HEK293 (cell line): ENCODE measurements around the gene ADAMTSL4.

Source experiments
- GLIS2 ChIP-seq: fragments of 450-650 bp; formaldehyde crosslinking; IDR thresholded peaks from 2 replicates; pipeline ENCODE4 v1.5.1; 2016; ENCODE audit warnings: missing biosample characterization, missing genetic modification characterization
- OSR2 ChIP-seq: fragments of 450-650 bp; formaldehyde crosslinking; IDR thresholded peaks from 2 replicates; pipeline ENCODE4 v1.5.1; 2016; ENCODE audit warnings: missing biosample characterization, missing genetic modification characterization
- SALL2 ChIP-seq: fragments of 450-650 bp; formaldehyde crosslinking; IDR thresholded peaks from 2 replicates; pipeline ENCODE4 v1.5.0; 2017; ENCODE audit warnings: missing biosample characterization, mild to moderate bottlenecking, missing genetic modification characterization, borderline replicate concordance
- TRIM28 ChIP-seq: IDR thresholded peaks from 2 replicates; pipeline ENCODE4 v1.6.1; 2011; ENCODE audit warnings: low read length, control low read depth, borderline replicate concordance
- ZBTB20 ChIP-seq: fragments of 450-650 bp; formaldehyde crosslinking; IDR thresholded peaks from 2 replicates; pipeline ENCODE4 v1.5.1; 2016; ENCODE audit warnings: missing biosample characterization, missing genetic modification characterization
- ZBTB8A ChIP-seq: fragments of 450-650 bp; formaldehyde crosslinking; IDR thresholded peaks from 2 replicates; pipeline ENCODE4 v1.5.1; 2016; ENCODE audit warnings: missing biosample characterization, missing genetic modification characterization
- ZFHX2 ChIP-seq: fragments of 450-650 bp; formaldehyde crosslinking; conservative IDR thresholded peaks from 2 replicates; pipeline ENCODE4 v1.5.1; 2016; ENCODE audit warnings: missing biosample characterization, missing genetic modification characterization
- ZNF138 ChIP-seq: fragments of 450-650 bp; formaldehyde crosslinking; IDR thresholded peaks from 2 replicates; pipeline ENCODE4 v1.5.1; 2016; ENCODE audit warnings: missing biosample characterization, missing genetic modification characterization, borderline replicate concordance
- ZNF140 ChIP-seq: fragments of 450-650 bp; formaldehyde crosslinking; IDR thresholded peaks from 2 replicates; pipeline ENCODE4 v1.5.1; 2016; ENCODE audit warnings: missing biosample characterization, missing genetic modification characterization
- ZNF19 ChIP-seq: fragments of 450-650 bp; formaldehyde crosslinking; IDR thresholded peaks from 2 replicates; pipeline ENCODE4; 2016; ENCODE audit warnings: missing biosample characterization, missing genetic modification characterization, low read depth
- ZNF23 ChIP-seq: fragments of 450-650 bp; formaldehyde crosslinking; IDR thresholded peaks from 2 replicates; pipeline ENCODE4 v1.5.1; 2016; ENCODE audit warnings: missing biosample characterization, missing genetic modification characterization, borderline replicate concordance
- ZNF24 ChIP-seq: fragments of 450-650 bp; formaldehyde crosslinking; IDR thresholded peaks from 2 replicates; pipeline ENCODE4 v1.5.1; 2016; ENCODE audit warnings: missing biosample characterization, missing genetic modification characterization
- ZNF354C ChIP-seq: fragments of 450-650 bp; formaldehyde crosslinking; IDR thresholded peaks from 2 replicates; pipeline ENCODE4 v1.5.1; 2016; ENCODE audit warnings: missing biosample characterization, missing genetic modification characterization, low read depth, borderline replicate concordance
- ZNF433 ChIP-seq: fragments of 450-650 bp; formaldehyde crosslinking; IDR thresholded peaks from 2 replicates; pipeline ENCODE4 v1.5.1; 2016; ENCODE audit warnings: missing biosample characterization, missing genetic modification characterization, low read depth
- ZNF488 ChIP-seq: fragments of 450-650 bp; formaldehyde crosslinking; IDR thresholded peaks from 2 replicates; pipeline ENCODE4 v1.5.1; 2016; ENCODE audit warnings: missing biosample characterization, missing genetic modification characterization
- ZNF501 ChIP-seq: fragments of 450-650 bp; formaldehyde crosslinking; IDR thresholded peaks from 2 replicates; pipeline ENCODE4 v1.5.1; 2016; ENCODE audit warnings: missing biosample characterization, missing genetic modification characterization
- ZNF510 ChIP-seq: fragments of 450-650 bp; formaldehyde crosslinking; IDR thresholded peaks from 2 replicates; pipeline ENCODE4 v1.5.1; 2018; ENCODE audit warnings: mild to moderate bottlenecking, missing genetic modification characterization, missing biosample characterization; ENCODE audit not compliant: insufficient replicate concordance
- ZNF558 ChIP-seq: fragments of 450-650 bp; formaldehyde crosslinking; IDR thresholded peaks from 2 replicates; pipeline ENCODE4 v1.5.1; 2016; ENCODE audit warnings: missing biosample characterization, missing genetic modification characterization
- ZNF654 ChIP-seq: fragments of 450-650 bp; formaldehyde crosslinking; IDR thresholded peaks from 2 replicates; pipeline ENCODE4 v1.5.1; 2016; ENCODE audit warnings: low read depth, missing biosample characterization, missing genetic modification characterization
- ZNF670 ChIP-seq: fragments of 450-650 bp; formaldehyde crosslinking; IDR thresholded peaks from 2 replicates; pipeline ENCODE4 v1.5.1; 2016; ENCODE audit warnings: missing biosample characterization, missing genetic modification characterization, low read depth
- ZNF792 ChIP-seq: fragments of 450-650 bp; formaldehyde crosslinking; IDR thresholded peaks from 2 replicates; pipeline ENCODE4 v1.5.1; 2016; ENCODE audit warnings: missing biosample characterization, missing genetic modification characterization
- TF ChIP-seq, protein P1 (sequence below): fragments of 450-650 bp; formaldehyde crosslinking; IDR thresholded peaks from 2 replicates; pipeline ENCODE4 v1.5.1; 2016; ENCODE audit warnings: missing biosample characterization, missing genetic modification characterization
- TF ChIP-seq, protein P2 (sequence below): fragments of 450-650 bp; formaldehyde crosslinking; IDR thresholded peaks from 2 replicates; pipeline ENCODE4 v1.5.1; 2016; ENCODE audit warnings: missing biosample characterization, missing genetic modification characterization
- TF ChIP-seq, protein P3 (sequence below): IDR thresholded peaks from 2 replicates; pipeline ENCODE4 v1.6.1; 2011; ENCODE audit warnings: mild to moderate bottlenecking, low read depth, low read length, borderline replicate concordance
- TF ChIP-seq, protein P4 (sequence below): fragments of 450-650 bp; IDR thresholded peaks from 2 replicates; pipeline ENCODE4 v1.5.1; 2018; ENCODE audit warnings: missing biosample characterization, mild to moderate bottlenecking, missing genetic modification characterization
- TF ChIP-seq, protein P5 (sequence below): fragments of 450-650 bp; formaldehyde crosslinking; IDR thresholded peaks from 2 replicates; pipeline ENCODE4 v1.5.1; 2017; ENCODE audit warnings: missing biosample characterization, missing genetic modification characterization

Gene ADAMTSL4

DNA sequence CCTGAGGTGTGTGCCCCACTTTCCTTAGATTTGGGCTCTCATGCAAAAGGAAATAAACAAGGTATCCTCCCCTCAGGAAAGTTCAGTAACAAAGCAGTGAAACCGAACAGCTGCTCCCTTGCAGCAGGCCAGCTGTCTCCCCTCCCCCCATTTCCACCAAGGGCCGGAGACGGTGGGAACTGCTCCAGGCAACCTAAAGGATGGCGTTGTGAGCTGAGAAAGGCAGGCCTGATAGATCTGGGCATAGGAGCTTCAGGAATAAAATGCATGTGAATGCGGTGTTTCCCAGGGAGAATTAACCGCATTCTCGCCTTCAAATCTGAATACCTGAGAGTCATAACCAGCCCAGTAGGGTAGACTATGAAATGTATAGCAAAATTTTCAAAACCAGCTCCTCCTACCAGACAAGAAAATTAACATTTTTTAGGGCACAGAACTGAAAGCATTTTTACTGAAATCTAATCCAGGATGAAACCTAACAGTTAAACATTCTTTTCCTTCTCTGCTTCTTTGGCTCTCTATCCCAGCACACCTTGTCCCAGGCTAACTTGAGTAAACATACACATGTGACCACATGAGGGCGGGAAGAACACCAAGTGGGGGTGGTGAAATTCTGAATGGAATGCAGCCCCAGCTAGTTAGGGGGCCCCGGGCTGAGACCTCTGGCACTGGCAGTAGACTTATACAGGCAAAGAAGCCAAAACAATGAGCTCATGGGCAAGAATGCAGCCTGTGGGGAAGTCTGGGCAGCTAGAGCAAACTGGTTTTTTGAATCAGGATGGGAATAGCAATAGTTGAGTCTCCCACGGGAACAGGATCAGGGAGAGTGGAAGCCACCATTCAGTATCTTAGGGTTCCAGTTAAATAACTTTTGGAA is 18.7 kb downstream of the ADAMTSL4 start (continued):
- TF ChIP-seq ZBTB20 (tag by site-specific recombination) (peak; percentile 97), ZNF24 (tag by site-specific recombination) (no peak), ZNF670 (tag by site-specific recombination) (no peak), ZNF558 (no peak), SALL2 (tag by site-specific recombination) (no peak), ZNF510 (tag by site-specific recombination) (no peak), ZBTB8A (tag by site-specific recombination) (peak; percentile 50), ZNF354C (tag by site-specific recombination) (no peak), ZNF138 (tag by site-specific recombination) (no peak), ZNF433 (tag by site-specific recombination) (no peak), GLIS2 (tag by site-specific recombination) (peak; percentile 90), TRIM28 (peak; percentile 60; the same call in 1 of the 2 replicates), ZNF140 (no peak), ZNF488 (tag by site-specific recombination) (no peak), ZNF23 (tag by site-specific recombination) (no peak), ZFHX2 (tag by site-specific recombination) (peak; percentile 60), ZNF19 (tag by site-specific recombination) (no peak), ZNF654 (tag by site-specific recombination) (no peak), OSR2 (no peak), ZNF501 (tag by site-specific recombination) (no peak), ZNF792 (tag by site-specific recombination) (no peak)
- TF ChIP-seq, protein P1, sequence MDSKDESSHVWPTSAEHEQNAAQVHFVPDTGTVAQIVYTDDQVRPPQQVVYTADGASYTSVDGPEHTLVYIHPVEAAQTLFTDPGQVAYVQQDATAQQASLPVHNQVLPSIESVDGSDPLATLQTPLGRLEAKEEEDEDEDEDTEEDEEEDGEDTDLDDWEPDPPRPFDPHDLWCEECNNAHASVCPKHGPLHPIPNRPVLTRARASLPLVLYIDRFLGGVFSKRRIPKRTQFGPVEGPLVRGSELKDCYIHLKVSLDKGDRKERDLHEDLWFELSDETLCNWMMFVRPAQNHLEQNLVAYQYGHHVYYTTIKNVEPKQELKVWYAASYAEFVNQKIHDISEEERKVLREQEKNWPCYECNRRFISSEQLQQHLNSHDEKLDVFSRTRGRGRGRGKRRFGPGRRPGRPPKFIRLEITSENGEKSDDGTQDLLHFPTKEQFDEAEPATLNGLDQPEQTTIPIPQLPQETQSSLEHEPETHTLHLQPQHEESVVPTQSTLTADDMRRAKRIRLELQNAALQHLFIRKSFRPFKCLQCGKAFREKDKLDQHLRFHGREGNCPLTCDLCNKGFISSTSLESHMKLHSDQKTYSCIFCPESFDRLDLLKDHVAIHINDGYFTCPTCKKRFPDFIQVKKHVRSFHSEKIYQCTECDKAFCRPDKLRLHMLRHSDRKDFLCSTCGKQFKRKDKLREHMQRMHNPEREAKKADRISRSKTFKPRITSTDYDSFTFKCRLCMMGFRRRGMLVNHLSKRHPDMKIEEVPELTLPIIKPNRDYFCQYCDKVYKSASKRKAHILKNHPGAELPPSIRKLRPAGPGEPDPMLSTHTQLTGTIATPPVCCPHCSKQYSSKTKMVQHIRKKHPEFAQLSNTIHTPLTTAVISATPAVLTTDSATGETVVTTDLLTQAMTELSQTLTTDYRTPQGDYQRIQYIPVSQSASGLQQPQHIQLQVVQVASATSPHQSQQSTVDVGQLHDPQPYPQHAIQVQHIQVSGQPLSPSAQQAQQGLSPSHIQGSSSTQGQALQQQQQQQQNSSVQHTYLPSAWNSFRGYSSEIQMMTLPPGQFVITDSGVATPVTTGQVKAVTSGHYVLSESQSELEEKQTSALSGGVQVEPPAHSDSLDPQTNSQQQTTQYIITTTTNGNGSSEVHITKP (tag by site-specific recombination) = peak; percentile 94
- TF ChIP-seq, protein P2, sequence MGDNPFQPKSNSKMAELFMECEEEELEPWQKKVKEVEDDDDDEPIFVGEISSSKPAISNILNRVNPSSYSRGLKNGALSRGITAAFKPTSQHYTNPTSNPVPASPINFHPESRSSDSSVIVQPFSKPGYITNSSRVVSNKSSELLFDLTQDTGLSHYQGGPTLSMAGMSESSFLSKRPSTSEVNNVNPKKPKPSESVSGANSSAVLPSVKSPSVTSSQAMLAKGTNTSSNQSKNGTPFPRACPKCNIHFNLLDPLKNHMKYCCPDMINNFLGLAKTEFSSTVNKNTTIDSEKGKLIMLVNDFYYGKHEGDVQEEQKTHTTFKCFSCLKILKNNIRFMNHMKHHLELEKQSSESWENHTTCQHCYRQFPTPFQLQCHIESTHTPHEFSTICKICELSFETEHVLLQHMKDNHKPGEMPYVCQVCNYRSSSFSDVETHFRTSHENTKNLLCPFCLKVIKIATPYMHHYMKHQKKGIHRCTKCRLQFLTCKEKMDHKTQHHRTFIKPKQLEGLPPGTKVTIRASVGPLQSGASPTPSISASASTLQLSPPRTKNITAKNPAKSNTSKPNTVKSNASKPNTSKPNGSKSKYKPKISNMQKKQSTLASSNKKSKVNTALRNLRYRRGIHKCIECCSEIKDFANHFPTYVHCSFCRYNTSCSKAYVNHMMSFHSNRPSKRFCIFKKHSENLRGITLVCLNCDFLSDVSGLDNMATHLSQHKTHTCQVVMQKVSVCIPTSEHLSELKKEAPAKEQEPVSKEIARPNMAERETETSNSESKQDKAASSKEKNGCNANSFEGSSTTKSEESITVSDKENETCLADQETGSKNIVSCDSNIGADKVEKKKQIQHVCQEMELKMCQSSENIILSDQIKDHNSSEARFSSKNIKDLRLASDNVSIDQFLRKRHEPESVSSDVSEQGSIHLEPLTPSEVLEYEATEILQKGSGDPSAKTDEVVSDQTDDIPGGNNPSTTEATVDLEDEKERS = no peak
- TF ChIP-seq, protein P3, sequence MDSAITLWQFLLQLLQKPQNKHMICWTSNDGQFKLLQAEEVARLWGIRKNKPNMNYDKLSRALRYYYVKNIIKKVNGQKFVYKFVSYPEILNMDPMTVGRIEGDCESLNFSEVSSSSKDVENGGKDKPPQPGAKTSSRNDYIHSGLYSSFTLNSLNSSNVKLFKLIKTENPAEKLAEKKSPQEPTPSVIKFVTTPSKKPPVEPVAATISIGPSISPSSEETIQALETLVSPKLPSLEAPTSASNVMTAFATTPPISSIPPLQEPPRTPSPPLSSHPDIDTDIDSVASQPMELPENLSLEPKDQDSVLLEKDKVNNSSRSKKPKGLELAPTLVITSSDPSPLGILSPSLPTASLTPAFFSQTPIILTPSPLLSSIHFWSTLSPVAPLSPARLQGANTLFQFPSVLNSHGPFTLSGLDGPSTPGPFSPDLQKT = no peak
- TF ChIP-seq, protein P4, sequence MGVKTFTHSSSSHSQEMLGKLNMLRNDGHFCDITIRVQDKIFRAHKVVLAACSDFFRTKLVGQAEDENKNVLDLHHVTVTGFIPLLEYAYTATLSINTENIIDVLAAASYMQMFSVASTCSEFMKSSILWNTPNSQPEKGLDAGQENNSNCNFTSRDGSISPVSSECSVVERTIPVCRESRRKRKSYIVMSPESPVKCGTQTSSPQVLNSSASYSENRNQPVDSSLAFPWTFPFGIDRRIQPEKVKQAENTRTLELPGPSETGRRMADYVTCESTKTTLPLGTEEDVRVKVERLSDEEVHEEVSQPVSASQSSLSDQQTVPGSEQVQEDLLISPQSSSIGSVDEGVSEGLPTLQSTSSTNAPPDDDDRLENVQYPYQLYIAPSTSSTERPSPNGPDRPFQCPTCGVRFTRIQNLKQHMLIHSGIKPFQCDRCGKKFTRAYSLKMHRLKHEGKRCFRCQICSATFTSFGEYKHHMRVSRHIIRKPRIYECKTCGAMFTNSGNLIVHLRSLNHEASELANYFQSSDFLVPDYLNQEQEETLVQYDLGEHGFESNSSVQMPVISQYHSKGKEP = peak; percentile 21
- TF ChIP-seq, protein P5, sequence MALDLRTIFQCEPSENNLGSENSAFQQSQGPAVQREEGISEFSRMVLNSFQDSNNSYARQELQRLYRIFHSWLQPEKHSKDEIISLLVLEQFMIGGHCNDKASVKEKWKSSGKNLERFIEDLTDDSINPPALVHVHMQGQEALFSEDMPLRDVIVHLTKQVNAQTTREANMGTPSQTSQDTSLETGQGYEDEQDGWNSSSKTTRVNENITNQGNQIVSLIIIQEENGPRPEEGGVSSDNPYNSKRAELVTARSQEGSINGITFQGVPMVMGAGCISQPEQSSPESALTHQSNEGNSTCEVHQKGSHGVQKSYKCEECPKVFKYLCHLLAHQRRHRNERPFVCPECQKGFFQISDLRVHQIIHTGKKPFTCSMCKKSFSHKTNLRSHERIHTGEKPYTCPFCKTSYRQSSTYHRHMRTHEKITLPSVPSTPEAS (tag by site-specific recombination) = no peak
